ENCODE measurements around the gene KPNA2.
"Not testable (repeated sequence)": the region's sequence is repeated elsewhere in the genome, so short reads cannot be mapped to it uniquely, and the experiment has no call there.

KPNA2 gene

DNA sequence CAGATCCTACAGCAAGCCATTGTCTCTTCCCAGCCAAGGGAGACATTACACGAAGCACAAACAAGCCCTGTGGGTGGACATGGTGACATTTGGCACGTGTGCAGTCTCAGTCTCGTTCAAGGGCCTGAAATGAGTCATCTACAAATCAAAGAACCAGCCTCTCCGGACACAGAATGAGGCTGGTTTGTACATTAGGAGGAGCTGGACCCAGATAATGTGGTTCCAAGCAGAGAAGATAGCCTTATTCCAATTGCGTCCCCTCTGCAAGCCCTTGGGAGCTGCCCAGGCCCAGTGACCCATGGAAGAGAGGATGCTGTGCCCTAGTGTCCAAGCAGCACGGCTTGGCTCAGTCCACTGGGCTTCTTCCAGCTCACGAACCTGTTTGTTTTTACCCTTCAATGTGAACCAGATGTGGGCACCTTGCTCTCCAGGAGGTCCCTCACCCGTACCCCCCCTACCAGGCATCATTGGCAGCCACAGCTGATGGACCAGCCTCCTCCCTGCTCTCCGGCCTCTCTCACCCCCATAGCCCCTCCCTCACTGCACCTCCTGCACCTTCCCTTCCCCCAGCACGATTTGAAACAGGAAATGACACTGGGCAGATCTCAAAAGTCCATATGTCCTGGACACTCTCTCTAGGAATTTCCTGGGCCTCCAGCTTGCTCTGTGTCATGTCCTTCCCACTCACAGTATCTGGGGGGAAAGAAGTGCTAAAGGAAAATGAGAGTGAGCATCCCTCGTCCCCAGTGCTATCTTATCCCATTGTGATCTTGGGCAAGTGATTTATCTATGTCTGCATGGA, 26.2 kb downstream of the KPNA2 start:
- DNase-seq (ENCODE audit: low read depth), result no peak

DNA sequence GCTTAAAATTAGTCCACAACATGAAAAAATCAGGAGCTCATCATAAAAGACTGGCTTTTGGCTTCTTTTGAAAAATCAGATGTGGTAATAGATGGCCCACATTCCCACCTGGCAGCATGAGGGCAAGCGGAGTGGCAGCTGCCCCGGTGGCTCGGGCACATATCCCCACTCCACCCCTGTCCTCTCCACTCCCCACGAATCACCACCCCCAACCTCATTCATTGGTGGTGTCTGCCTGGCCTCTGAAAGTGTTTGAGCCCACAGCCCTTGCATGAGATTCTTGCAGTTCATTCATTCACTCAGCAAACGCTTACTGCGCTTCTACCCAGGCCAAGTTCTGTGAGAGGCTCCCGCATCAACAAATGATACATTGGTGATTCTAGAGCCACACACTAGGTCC, 29.8 kb downstream of the KPNA2 start:
- DNase-seq (ENCODE audit: low read depth), result not testable (repeated sequence)

- not testable (repeated sequence) for DNase-seq (ENCODE audit: low read depth)
These were observed 33.0 kb downstream of the KPNA2 start for GRCh38 chr17:68068512-68068911.

DNA sequence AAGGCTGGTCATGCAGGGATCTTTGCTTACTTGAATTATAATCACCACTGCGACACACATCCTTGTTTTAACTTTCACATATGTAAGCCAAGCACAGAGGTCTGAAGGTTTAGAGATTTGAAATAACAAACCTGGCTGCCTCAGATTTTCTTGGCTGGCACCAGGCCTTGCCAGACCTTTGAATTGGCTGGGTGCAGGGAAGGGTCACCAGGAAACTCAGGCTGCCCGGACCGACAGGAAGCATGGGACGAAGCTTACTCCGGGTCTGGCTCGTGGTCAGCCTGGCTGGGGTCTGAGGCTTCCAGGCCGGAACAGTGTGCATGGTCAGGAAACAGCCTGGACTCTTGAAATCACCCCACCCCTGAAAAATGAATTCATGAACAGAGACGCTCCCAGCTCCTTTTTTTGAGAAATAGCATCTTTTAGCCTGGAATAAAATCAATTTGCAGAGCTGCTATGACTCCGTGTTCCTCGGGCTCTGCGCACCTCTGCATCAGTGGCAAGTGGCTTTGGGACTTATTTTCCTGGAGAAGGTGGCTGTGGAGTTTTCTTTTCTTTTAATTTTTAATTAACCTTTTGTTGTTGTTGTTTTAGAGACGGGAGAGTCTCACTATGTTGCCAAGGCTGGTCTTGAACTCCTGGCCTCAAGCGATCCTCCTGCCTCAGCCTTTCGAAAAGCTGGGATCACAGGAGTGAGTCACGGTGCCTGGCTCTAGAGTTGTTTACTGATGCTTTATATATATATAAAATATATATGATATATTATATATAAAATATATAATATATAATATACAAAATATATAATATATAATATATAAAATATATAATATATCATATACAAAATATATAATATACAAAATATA, 35.3 kb downstream of the KPNA2 start:
- not testable (repeated sequence) for DNase-seq (ENCODE audit: low read depth)

- no peak for DNase-seq (ENCODE audit: low read depth)
These were observed 38.7 kb downstream of the KPNA2 start for GRCh38 chr17:68074279-68074678.

DNA sequence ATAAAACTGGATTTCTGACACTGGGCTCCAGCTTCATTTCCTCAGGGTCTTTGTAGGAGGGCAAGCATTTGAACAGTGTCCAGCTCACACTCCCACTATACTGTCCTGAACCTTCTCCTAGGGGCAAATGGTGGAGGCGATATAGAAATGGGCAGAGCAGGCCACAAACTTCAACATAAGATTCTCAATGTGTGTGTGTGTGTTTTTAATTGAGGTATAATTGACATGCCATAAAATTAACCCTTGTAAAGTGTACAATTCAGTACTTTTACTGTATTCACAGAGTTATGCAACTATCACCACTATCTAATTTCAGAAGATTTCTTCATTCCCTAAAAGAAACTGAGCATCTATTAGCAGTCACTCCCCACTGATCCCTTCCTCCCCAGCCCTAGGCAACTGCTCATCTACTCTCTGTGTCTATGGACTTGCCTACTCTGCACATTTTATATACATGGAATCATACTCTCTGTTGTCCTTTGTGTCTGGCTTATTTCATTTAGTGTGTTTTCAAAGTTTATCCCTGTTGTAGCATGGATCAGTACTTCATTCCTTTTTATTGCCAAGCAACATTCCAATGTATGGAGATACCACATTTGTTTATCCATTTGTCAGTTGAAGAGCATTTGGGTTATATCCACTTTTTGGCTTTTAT, 40.5 kb downstream of the KPNA2 start:
- not testable (repeated sequence) for DNase-seq (ENCODE audit: low read depth)

DNA sequence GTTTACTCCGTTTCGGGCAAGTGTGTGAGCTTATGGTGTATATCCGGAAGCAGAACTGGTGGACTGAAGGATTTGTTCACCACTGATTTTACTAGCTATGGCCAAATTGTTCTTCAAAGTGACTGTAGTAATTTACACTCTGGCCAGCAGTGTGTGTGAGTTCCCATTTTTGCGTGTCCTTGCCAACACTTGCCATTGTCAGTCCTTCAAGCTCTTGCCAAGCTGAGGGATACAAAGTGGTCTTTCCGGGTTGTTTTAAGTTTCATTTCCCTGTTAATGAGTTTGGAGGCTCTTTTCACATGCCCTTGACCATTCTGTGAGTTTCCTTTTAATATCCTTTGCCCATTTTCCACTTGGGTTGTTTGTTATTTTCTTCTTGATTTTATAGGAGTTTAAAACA, 42.0 kb downstream of the KPNA2 start:
- DNase-seq (ENCODE audit: low read depth), result not testable (repeated sequence)

DNA sequence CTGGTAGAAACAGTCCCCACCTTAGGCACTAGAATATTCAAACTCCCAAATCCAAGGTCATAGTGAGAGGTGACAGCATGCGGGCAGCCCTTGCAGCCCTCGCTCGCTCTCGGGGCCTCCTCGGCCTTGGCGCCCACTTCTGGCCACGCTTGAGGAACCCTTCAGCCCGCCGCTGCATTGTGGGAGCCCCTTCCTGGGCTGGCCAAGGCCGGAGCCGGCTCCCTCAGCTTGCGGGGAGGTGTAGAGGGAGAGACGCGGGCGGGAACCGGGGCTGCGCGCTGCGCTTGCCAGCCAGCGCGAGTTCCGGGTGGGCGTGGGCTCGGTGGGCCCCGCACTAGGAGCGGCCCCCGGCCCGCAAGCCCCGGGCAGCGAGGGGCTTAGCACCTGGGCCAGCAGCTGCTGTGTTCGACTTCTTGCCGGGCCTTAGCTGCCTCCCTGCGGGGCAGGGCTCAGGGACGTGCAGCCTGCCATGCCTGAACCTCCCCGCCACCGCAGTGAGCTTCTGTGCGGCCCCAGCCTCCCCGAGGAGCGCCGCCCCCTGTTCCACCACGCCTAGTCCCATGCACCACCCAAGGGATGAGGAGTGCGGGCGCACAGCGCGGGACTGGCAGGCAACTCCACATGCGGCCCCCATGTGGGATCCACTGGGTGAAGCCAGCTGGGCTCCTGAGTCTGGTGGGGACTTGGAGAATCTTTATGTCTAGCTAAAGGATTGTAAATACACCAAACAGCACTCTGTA, 45.0 kb downstream of the KPNA2 start:
- no peak for DNase-seq (ENCODE audit: low read depth)

- DNase-seq (ENCODE audit: low read depth), result not testable (repeated sequence)
These were observed 46.0 kb downstream of the KPNA2 start for GRCh38 chr17:68081305-68082265.

GRCh38 chr17:68085771-68086381, 50.3 kb downstream of the KPNA2 start:
- no peak for DNase-seq (ENCODE audit: low read depth)

- DNase-seq (ENCODE audit: low read depth), result not testable (repeated sequence)
These were observed 51.1 kb downstream of the KPNA2 start for GRCh38 chr17:68086666-68087065.

DNA sequence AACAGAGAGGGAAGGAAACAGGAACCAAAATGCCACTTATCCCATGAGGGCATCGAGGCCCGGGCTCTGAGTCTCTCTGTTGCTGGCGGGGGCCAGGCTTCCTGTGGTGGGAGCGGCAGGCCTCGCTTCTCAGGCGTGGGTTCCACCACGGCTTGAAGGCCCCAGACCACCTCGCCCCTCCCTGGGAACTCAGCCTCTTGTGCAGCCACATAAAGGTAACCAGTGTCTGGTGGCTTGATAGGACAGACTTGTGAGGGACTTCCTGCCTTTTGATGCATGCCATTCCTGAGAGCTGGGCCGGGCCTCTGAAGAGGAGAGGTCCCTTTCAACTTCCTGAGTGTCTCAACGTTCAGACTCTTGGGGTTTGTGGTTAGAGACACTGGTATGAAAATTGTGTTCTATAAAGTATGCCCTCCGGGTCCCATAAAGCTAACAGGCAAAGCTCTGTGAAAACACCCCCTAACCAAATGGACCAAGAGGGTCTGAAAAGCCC, 51.6 kb downstream of the KPNA2 start:
- DNase-seq (ENCODE audit: low read depth), result peak; percentile 15

DNA sequence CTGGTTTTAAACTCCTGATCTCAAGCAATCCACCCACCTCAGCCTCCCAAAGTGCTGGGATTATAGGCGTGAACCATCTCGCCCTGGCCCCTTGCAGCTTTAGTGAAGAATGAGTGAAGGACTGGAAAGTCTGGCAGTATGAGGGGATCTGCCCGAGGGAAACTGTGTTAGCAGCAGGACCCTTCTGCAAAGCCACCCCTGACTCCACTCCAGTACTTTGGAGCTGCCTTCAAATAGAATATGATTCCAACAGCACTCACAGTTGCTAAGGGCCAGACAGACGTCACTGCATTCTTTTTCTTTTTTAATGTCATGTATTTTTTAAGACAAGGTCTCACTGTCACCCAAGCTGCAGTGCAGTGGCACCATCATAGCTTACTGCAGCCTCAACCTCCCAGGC, 52.3 kb downstream of the KPNA2 start:
- DNase-seq (ENCODE audit: low read depth), result no peak

DNA sequence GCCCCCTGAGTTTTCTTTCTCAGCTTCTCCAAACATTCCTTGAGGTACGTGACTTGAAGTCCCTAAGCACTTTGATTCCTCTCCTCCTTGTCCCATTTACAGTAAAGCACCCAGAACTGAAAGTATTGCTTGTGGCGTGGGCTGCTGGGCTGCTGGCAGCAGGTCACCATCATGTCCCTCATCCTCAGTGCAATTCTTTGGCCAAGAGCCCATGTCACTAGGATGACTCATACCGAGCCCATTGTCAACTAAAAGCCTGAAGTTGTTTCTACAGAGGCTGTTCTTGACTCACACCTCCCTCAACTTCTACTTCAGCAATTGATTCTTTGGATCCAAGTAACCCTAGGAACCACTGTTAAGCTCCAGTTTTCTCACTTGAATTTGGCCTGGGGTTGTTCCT, 54.3 kb downstream of the KPNA2 start:
- no peak for DNase-seq (ENCODE audit: low read depth)

- no peak for DNase-seq (ENCODE audit: low read depth)
These were observed 59.0 kb downstream of the KPNA2 start for GRCh38 chr17:68094481-68095078.

DNA sequence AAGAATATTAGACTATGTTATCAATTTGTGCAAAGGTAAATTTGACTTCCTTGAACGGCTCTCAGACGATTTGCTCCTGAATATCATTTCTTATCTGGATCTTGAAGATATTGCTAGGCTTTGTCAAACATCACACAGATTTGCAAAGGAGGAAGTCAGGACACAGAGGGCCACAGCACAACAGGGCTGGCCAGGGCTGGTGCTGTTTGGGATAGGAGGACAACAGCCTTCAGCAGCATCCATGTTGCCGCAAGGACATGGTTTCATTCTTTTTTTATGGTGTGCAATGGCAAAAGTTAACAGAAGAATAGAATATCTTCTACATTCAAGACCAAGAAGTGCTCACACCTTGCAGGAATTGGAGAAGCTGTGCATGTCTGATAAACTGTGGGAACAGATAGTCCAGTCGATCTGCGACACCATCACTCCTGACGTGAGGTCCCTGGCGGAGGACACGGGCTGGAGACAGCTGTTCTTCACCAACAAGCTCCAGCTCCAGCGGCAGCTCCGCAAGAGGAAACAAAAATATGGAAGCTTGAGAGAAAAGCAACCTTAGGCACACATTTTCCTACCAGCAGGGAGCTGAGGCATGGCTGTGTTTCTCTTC, 59.8 kb downstream of the KPNA2 start:
- DNase-seq (ENCODE audit: low read depth), result no peak

DNA sequence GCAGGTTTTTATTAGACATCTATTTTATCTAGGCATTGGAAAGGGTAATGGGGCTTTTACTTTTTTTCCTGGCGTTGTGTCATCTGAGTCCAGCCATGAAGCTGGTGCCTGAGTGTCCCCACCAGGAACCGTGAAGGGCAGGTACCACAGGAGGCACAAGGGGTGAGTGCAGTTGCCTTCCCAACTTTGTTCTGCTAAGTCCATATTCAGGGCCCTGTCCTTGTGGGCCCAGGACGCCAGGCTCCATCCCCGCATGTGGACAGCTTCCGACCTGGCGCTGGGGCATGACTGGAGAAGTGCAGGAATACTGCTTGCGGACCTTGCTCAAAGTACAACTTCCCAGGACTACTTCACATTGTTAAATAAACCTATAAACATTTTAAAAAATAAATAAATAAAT, 60.6 kb downstream of the KPNA2 start:
- DNase-seq (ENCODE audit: low read depth), result no peak

Data from activated T-cell treated with anti-CD3 and anti-CD28 coated beads for 1 hour (primary cell).